Ovary (tissue), 3 donors: ENCODE results near the gene TNK2.

Experiments
- CTCF ChIP-seq, 3 donors: fragments of 450-650 bp in 2 of 3; fragments of 200-600 bp in 1 of 3; IDR thresholded peaks; one replicate each; pipeline versions ENCODE4 v1.5.1 to v1.8.0; 2016 to 2022; ENCODE audit warnings: antibody characterized with exemption in 3 of 3, mild to moderate bottlenecking in 1 of 3
- EP300 ChIP-seq: sonication (generic); formaldehyde crosslinking; IDR thresholded peaks from one replicate; pipeline ENCODE4 v1.6.1; 2017; ENCODE audit warnings: antibody characterized with exemption
- POLR2A ChIP-seq: fragments of 450-650 bp; IDR thresholded peaks from one replicate; pipeline ENCODE4 v1.6.1; 2017; ENCODE audit warnings: antibody characterized with exemption, mild to moderate bottlenecking, moderate library complexity
- donor health status: DM: no; HTN: no; CAD: no.

- TF ChIP-seq CTCF (IDR thresholded peaks at IDR 0.05), result no peak
- TF ChIP-seq POLR2A, result no peak
- TF ChIP-seq EP300, result no peak
Observed at GRCh38 chr3:195909644-195910498, 1.5 kb upstream of the TNK2 start.
